T-helper 1 cell (primary cell): Measurements from ENCODE around the gene IQCN.
"Not testable (repeated sequence)": the region's sequence is repeated elsewhere in the genome, so short reads cannot be mapped to it uniquely, and the experiment has no call there.

ENCODE experiments used
- DNase-seq, 5 donors: peaks; one replicate each; pipeline ENCODE4 v3.0.0-alpha.2; 2012 to 2020

Gene IQCN

GRCh38 chr19:18230941-18231734, 43.1 kb downstream of the IQCN start:
- no peak for DNase-seq

- no peak for DNase-seq
Measured at GRCh38 chr19:18229915-18230314, 44.3 kb downstream of the IQCN start.

DNA sequence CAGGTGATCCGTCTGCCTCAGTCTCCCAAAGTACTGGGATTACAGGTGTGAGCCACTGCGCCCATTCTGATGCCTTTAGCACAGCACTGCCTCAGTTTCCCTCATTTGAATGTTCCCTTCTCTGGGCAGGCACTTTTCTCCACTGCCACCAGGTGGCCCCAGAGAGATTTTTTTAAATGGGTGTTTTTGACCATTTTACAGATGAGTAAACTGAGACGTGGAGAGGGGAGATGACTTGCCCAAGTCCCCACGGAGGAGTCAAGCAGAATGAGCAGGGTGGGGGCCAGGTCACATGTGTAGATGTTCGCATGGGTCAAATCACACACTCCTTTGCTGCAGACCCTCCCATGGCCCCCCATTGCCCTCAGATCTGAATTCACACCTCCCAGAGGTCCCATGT, 44.8 kb downstream of the IQCN start:
- no peak for DNase-seq

GRCh38 chr19:18227781-18228271, 46.4 kb downstream of the IQCN start:
- DNase-seq: no peak

GRCh38 chr19:18226956-18227780, 47.1 kb downstream of the IQCN start:
- no peak for DNase-seq

DNA sequence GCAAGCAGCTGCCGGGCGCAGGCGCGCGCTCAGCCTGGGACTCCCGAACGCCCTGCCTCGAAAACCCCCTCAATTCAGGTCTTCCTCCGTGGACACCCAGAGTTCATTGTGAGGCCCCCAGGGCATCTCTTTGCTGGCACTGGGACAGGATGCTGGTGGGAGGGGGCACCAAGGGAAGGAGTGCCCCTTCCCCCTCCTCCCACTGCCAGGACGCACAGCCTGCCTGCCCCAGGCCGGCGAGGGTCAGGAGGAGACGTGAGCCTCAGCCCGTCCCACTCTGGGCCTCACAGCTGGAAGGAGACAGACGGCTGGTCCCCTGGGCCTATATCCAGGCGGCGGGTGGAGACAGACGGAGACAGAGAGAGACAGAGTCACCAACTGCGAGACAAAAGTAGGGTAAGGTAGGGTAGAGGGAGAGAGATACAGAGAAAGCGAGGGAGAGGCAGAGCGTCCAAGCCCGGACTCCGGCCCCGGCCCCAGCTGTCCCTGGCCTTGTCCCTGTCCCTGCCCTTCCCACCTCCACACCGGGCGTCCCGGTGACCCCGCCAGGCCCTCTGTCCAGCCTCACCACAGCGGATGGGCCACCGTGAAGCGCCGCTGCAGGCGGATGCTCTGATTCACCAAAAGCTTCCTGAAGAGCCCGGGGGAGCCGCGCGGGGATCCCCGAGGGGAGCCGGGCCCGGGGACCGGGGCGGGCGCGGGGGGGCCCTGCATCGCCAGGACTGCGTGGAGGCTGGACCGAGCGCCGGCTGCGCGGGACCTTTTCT, 48.4 kb downstream of the IQCN start, which contains the start of gene PDE4C:
PDE4C (minus strand) TSS at position 737 of the 767 bp plus-strand sequence; CDS start at position 714, 23 bp downstream.
- DNase-seq: no peak

- DNase-seq: no peak
Measured at GRCh38 chr19:18225355-18225701, 48.9 kb downstream of the IQCN start.

GRCh38 chr19:18224525-18225354, 49.5 kb downstream of the IQCN start:
- peak; percentile 48 to 94 (median 70) for DNase-seq

GRCh38 chr19:18223860-18224524, 50.3 kb downstream of the IQCN start:
- peak in 1 of 5 donors; percentile 44 for DNase-seq

DNA sequence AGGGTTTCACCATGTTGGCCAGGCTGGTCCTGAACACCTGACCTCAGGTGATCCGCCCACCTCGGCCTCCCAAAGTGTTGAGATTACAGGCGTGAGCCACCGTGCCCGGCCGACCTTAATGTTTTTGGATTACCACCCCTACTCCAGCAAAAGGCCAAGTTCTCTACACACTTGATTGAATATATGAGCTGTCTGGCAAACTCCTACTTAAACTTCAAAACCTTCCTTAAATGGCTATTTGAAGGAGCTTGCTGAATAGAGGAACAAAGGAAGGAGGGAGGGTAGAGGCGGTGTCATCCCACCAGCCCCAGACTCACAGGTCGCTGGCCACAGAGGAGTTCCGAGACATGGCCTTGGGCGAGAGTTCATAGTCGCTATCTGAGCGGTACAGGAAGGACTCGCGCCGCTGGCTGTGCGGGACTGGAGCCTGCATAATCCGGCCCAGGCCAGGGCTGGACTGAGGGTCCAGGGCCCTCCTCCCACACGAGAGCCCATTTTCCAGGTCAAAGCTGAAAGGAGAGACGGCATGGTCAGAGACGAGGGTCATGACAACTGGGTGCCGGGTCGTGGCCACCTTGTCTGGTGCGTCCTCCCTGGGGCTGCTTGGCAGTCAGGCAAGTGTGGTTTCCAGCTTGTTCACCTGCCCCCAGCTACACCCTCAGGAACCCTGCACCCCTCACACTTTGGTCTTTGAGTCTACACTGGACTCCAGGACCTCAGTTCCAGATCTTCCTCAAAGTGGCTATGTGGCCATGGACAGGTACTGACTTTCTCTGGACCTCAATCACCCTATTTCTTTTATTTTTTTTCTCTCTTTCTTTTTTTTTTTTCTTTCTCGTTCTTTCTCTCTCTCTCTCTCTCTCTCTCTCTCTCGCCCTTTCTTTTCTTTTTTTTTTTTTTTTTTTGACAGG, 52.2 kb downstream of the IQCN start:
- no peak for DNase-seq

GRCh38 chr19:18220632-18221275, 53.5 kb downstream of the IQCN start:
- DNase-seq: no peak

GRCh38 chr19:18219911-18220631, 54.2 kb downstream of the IQCN start:
- no peak for DNase-seq

DNA sequence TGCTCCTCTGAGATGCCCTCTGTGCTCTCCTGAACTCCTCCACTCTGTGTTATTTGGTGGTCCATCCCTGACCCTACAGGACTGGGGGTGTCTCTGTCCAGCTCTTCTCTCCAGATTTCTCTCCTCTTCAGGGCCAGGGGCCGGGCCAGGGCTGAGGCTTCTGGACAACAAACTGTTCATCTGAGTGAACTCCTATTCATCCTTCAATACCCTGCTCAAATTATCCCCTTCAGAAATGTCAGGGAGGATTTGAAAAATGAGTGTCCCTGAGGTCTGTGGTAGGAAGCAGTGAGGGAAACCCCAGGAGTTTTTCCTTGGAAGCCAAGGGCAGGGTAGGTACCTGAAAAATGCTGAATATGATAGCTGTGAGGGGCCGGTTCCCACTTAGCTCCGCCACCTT, 55.7 kb downstream of the IQCN start:
- DNase-seq: no peak

DNA sequence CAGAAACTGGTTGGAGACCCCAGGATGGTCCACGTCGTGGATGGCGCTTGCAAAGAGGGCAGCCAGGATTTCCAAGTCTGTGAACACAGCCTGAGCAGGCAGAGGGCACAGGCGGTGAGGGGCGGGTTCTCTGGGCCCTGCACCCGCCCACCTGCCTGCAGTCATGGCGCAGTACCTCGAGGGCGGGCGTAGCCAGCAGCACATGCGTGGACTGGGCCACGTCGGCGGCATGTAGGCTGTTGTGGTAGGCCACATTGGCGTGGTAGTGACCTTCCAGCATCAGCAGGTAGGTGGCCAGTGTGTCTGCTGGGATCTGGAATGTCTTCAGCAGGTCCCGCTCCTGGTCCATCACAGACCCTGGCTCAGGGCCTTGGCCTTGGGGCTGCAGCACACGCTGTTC, 56.1 kb downstream of the IQCN start:
- no peak for DNase-seq

GRCh38 chr19:18216789-18217188, 57.5 kb downstream of the IQCN start:
- no peak for DNase-seq

DNA sequence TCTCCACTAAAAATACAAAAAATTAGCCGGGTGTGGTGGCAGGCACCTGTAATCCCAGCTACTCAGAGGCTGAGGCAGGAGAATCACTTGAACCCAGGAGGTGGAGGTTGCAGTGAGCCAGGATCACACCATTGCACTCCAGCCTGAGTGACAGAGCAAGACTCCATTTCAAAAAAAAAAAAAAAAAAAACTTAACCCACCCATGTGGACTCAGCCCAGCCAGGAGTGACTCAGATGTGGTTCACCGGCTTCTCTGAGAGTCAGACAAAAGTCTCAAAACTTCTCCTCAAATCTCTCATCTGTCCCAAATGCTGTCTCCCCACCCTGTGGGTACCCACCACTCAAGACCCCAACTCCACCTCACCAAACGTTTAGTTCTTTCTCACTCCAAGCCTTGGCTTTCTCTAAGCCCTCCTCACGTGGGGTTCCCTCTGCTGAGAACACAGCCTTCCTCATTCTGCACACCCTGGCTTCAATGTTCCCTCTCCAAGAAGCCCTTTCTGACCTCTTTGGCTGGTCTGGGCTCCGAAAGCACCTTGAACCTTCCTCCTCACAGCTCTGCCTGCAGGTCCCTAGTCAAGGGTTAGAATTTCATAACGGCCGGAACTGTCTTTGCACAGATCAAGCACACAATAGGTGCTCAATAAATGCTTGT, 59.3 kb downstream of the IQCN start:
- DNase-seq: no peak

DNA sequence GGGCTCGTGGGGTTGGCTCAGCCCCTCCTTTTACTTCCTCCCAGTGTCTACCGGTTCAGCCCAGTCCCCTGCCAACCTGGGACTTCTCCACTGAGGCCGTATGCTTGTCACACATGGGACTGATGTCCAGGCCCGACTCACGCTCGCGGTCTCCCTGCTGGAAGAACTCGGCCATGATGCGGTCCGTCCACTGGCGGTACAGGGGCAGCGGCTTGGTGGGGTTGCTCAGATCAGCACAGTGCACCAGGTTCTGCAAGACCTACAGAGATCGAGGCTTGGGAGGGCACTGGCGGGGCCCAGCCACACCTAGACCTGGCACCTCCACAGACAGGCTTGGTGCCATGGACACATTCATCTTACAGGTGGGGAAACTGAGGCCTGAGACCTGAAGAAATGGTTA, 62.6 kb downstream of the IQCN start:
- no peak for DNase-seq

DNA sequence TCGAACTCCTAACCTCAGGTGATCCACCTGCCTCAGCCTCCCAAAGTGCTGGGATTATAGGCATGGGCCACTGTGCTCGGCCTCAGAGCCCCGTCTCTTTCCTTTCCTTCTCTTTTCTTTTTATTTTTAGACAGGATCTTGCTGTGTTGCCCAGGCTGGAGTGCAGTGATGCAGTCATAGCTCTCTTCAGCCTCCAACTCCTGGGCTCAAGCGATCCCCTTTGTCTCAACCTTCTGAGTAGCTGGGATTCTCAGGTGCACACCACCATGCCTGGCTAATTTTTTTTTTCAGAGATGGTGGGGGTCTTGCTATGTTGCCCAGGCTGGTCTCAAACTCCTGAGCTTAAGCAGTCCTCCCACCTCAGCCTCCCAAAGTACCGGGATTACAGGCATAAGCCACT, 64.3 kb downstream of the IQCN start:
- DNase-seq: not testable (repeated sequence)
